ENCODE measurements around the gene KSR2.

KSR2 gene

GRCh38 chr12:117774941-117775775 lies 193.6 kb downstream of the KSR2 start:
- Histone ChIP-seq H3K36me3 (no peaks in the 10 kb centered on the region), H3K4me3 (no peak overlapping the region), H3K27me3 (no peaks in the 10 kb centered on the region), H3K9me3 (no peaks in the 10 kb centered on the region), H3K27ac (no peak overlapping the region), H3K4me1 (no peaks in the 10 kb centered on the region)
- DNase-seq: no peak
- intact Hi-C loops (cut with DNase I; ENCODE audit: low total_unique reads): no loop called here
- no peak for TF ChIP-seq CTCF (IDR thresholded peaks at IDR 0.05)

- Histone ChIP-seq H3K27me3 (no peaks in the 10 kb centered on the region), H3K4me1 (no peaks in the 10 kb centered on the region), H3K36me3 (no peaks in the 10 kb centered on the region), H3K27ac (no peak overlapping the region), H3K4me3 (no peak overlapping the region), H3K9me3 (peaks cover 0 to 14% (median 0%) of the 10 kb centered on the region in 3 donors)
- intact Hi-C loops (cut with DNase I; ENCODE audit: low total_unique reads): no loop called here
- TF ChIP-seq CTCF (IDR thresholded peaks at IDR 0.05): no peak
- no peak for DNase-seq
These were observed 199.9 kb downstream of the KSR2 start for GRCh38 chr12:117768860-117769259.

GRCh38 chr12:117766008-117766407 lies 202.8 kb downstream of the KSR2 start:
- DNase-seq: no peak
- no peaks in the 10 kb centered on the region for H3K27me3 ChIP-seq
- H3K36me3 ChIP-seq: no peaks in the 10 kb centered on the region
- H3K9me3 ChIP-seq: peaks cover 0 to 14% (median 0%) of the 10 kb centered on the region in 3 donors
- no peak overlapping the region for H3K4me3 ChIP-seq
- H3K4me1 ChIP-seq: no peaks in the 10 kb centered on the region
- H3K27ac ChIP-seq: no peak overlapping the region
- no peak for TF ChIP-seq CTCF (IDR thresholded peaks at IDR 0.05)
- intact Hi-C loops (cut with DNase I; ENCODE audit: low total_unique reads): no loop called here

GRCh38 chr12:117762143-117762542 lies 206.6 kb downstream of the KSR2 start:
- TF ChIP-seq CTCF (IDR thresholded peaks at IDR 0.05): no peak
- Histone ChIP-seq H3K27me3 (no peaks in the 10 kb centered on the region), H3K27ac (no peak overlapping the region), H3K9me3 (peaks cover 0 to 14% (median 0%) of the 10 kb centered on the region in 3 donors), H3K4me3 (no peak overlapping the region), H3K4me1 (no peaks in the 10 kb centered on the region), H3K36me3 (no peaks in the 10 kb centered on the region)
- no peak for DNase-seq
- intact Hi-C loops (cut with DNase I; ENCODE audit: low total_unique reads): no loop called here

- H3K36me3 ChIP-seq: no peaks in the 10 kb centered on the region
- H3K4me1 ChIP-seq: no peaks in the 10 kb centered on the region
- no peak overlapping the region for H3K4me3 ChIP-seq
- H3K9me3 ChIP-seq: peaks cover 0 to 11% (median 0%) of the 10 kb centered on the region in 3 donors
- no peak for TF ChIP-seq CTCF (IDR thresholded peaks at IDR 0.05)
- H3K27me3 ChIP-seq: no peaks in the 10 kb centered on the region
- DNase-seq: no peak
- intact Hi-C loops (cut with DNase I; ENCODE audit: low total_unique reads): no loop called here
- no peak overlapping the region for H3K27ac ChIP-seq
These were observed 207.2 kb downstream of the KSR2 start for GRCh38 chr12:117761528-117762100.
